GM23248 (cell line): ENCODE data around the gene MRPS18B. TPM values are rescaled to one million over a fixed set of nuclear protein-coding genes. Genes with fewer than 3 reads are reported as not detected.

ENCODE experiments used
- DNase-seq: peaks from one replicate; pipeline ENCODE4 v3.0.0-alpha.2; 2015
- H2AFZ ChIP-seq: fragments of 200-600 bp; sonication (generic); 2 replicates; pipeline ENCODE4 v1.6.1; 2016; ENCODE audit warnings: antibody characterized with exemption
- H3F3A ChIP-seq: fragments of 200-600 bp; sonication (generic); 2 replicates; pipeline ENCODE4 v1.6.1; 2016; ENCODE audit warnings: mild to moderate bottlenecking, antibody characterized with exemption, mixed run types; ENCODE audit not compliant: insufficient read depth
- H3K27ac ChIP-seq: fragments of 200-600 bp; sonication (generic); 2 replicates; pipeline ENCODE4 v1.5.1; 2016; ENCODE audit warnings: mild to moderate bottlenecking
- H3K27me3 ChIP-seq: fragments of 200-600 bp; sonication (generic); replicated peaks from 2 replicates; pipeline ENCODE4 v1.6.1; 2016; ENCODE audit warnings: mild to moderate bottlenecking; ENCODE audit not compliant: insufficient read depth
- H3K36me3 ChIP-seq: fragments of 200-600 bp; sonication (generic); 2 replicates; pipeline ENCODE4 v1.6.1; 2016; ENCODE audit warnings: low read depth, mild to moderate bottlenecking
- H3K4me1 ChIP-seq: fragments of 200-600 bp; sonication (generic); 2 replicates; pipeline ENCODE4 v1.6.1; 2016; ENCODE audit warnings: mild to moderate bottlenecking; ENCODE audit not compliant: insufficient read depth
- H3K4me2 ChIP-seq: fragments of 200-600 bp; sonication (generic); one replicate; pipeline ENCODE4 v1.6.1; 2016; ENCODE audit warnings: mild to moderate bottlenecking; ENCODE audit not compliant: unreplicated experiment
- H3K4me3 ChIP-seq: fragments of 200-600 bp; sonication (generic); 2 replicates; pipeline ENCODE4 v1.5.1; 2016; ENCODE audit warnings: mild to moderate bottlenecking
- H3K79me2 ChIP-seq: fragments of 200-600 bp; sonication (generic); 2 replicates; pipeline ENCODE4 v1.6.1; 2016; ENCODE audit warnings: mild to moderate bottlenecking; ENCODE audit not compliant: insufficient read depth
- H3K9ac ChIP-seq: fragments of 200-600 bp; sonication (generic); 2 replicates; pipeline ENCODE4 v1.6.1; 2016; ENCODE audit warnings: mild to moderate bottlenecking
- H3K9me2 ChIP-seq: fragments of 200-600 bp; sonication (generic); 2 replicates; pipeline ENCODE4 v1.6.1; 2016; ENCODE audit warnings: mixed run types, mild to moderate bottlenecking, moderate library complexity; ENCODE audit not compliant: insufficient read depth
- H3K9me3 ChIP-seq: fragments of 200-600 bp; sonication (generic); one replicate; pipeline ENCODE4 v1.6.1; 2017; ENCODE audit warnings: low read depth
- H4K20me1 ChIP-seq: fragments of 200-600 bp; sonication (generic); 2 replicates; pipeline ENCODE4 v1.6.0; 2016; ENCODE audit not compliant: insufficient read depth
- EZH2 ChIP-seq: fragments of 200-600 bp; sonication (generic); IDR thresholded peaks from 2 replicates; pipeline ENCODE4 v1.6.1; 2018; ENCODE audit warnings: antibody characterized with exemption, mild to moderate bottlenecking; ENCODE audit not compliant: insufficient read depth, poor library complexity, severe bottlenecking
- EZH2phosphoT487 ChIP-seq: fragments of 200-600 bp; sonication (generic); IDR thresholded peaks from 2 replicates; pipeline ENCODE4 v1.6.1; 2018; ENCODE audit warnings: antibody characterized with exemption, moderate library complexity, mild to moderate bottlenecking, low read depth; ENCODE audit not compliant: insufficient read depth
- WGBS, 2 experiments: methylation state at CpG; one replicate each; pipeline ENCODE4 v1.1.6; 2015 to 2017; ENCODE audit warnings: low lambda C conversion rate in 2 of 2, low coverage in 1 of 2; ENCODE audit errors: missing lambda C conversion rate in 2 of 2; 5-methylcytosine and 5-hydroxymethylcytosine counted together
- in situ Hi-C: fragments of 300-500 bp; cut with MboI; formaldehyde crosslinking; loops from 2 replicates; pipeline ENCODE4 v1.15.0; 2020
- polyA plus RNA-seq: library from polyadenylated mRNA; unstranded; fragments of >200 nt; fragmentation: Nextera tagmentation; extraction: Ambion mirVana; gene quantifications from 2 replicates; pipeline ENCODE4 v1.2.1, GENCODE V29; 2016
- total RNA-seq: library from RNA; depleted of rRNA; stranded (reverse); fragments of >200 nt; shearing (Covaris generic); gene quantifications from 2 replicates; pipeline ENCODE4 v1.2.3, GENCODE V29; 2014

The MRPS18B gene
- total and polyA plus RNA-seq, 2 experiments from 2014 or later = 41.4 to 59.2 TPM

DNA sequence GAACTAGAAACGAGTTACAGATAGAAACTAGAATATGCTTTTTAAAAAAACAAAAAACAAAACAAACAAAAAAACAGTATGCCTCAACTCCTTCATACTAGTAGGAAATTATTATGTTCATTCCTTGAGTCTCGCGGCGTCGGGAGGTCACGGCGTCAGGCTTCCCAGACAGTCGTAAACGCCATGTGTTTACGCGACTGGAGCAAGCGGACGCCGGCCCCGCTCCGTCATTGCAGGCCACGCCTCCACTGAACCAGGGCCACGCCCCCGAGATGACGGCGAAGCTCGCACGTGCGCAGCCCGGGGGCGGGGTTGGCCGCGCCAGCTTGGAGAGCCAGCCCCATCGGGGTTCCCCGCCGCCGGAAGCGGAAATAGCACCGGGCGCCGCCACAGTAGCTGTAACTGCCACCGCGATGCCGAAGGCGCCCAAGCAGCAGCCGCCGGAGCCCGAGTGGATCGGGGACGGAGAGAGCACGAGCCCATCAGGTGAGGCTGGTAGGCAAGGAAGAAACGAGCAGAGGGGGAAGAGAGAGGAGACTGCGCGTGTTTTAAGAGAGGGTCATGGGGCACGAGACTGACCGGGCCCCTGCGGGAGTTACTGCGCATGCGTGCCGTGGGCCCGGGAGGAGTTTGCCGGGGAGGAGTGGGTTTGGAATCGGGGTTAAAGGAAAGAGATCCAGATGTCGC, 46.4 kb upstream of the MRPS18B start, which contains the start of gene ABCF1:
TSS of gene ABCF1 (plus strand) at position 368 of the 687 bp plus-strand sequence. CDS start at position 414, 46 bp downstream.
- Histone ChIP-seq H3K4me2 (peak within 1 kb of the TSS; percentile 96), H3F3A (no peaks in the 10 kb centered on the region), H3K9me3 (no peaks in the 10 kb centered on the region), H3K27ac (peak within 1 kb of the TSS; percentile 88), H3K9ac (peak within 1 kb of the TSS; percentile 92), H3K9me2 (no peaks in the 10 kb centered on the region), H3K4me1 (peaks cover 21% of the 10 kb centered on the region), H3K27me3 (no peaks in the 10 kb centered on the region), H2AFZ (peak within 1 kb of the TSS; percentile 96), H3K79me2 (peaks cover 56% of the 10 kb centered on the region), H3K36me3 (no peaks in the 10 kb centered on the region), H4K20me1 (peaks cover 14% of the 10 kb centered on the region; the same call in 1 of the 2 replicates), H3K4me3 (peak within 1 kb of the TSS; percentile 88)
- TF ChIP-seq EZH2 = no peak
- no peak for TF ChIP-seq EZH2phosphoT487
- in situ Hi-C loops = no loop called here
- 0 to 1% methylated on average over 58 to 59 of the region's 59 CpGs for WGBS, 2 experiments
- peak; percentile 99 for DNase-seq

DNA sequence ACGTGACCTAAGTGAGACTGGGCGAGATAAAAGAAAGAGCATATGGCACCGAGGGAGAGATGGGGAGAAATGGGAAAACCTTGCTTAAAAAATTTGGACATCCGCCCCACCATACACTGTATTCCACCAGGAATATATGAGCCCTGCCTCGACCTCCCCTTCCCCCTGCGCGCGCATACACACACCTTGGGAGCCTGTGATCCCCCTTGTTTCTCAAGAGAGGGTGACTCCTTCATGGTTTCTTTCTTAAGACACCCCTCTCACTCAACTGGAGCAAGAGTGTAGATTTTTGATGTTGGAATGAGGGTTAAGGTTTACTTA, 45.9 kb upstream of the MRPS18B start:
- H3K79me2 ChIP-seq = peaks cover 61% of the 10 kb centered on the region
- peaks cover 21% of the 10 kb centered on the region for H3K4me1 ChIP-seq
- TF ChIP-seq EZH2phosphoT487 (no peak), EZH2 (no peak)
- no peak for DNase-seq
- peaks cover 14% of the 10 kb centered on the region; the same call in 1 of the 2 replicates for H4K20me1 ChIP-seq
- H3K9me2 ChIP-seq = no peaks in the 10 kb centered on the region
- H3K4me3 ChIP-seq = peak overlapping the region; percentile 88
- no peaks in the 10 kb centered on the region for H3K36me3 ChIP-seq
- no peaks in the 10 kb centered on the region for H3K27me3 ChIP-seq
- H3K4me2 ChIP-seq = peak overlapping the region; percentile 96
- no peaks in the 10 kb centered on the region for H3K9me3 ChIP-seq
- H2AFZ ChIP-seq = peak overlapping the region; percentile 96
- H3K27ac ChIP-seq = peak overlapping the region; percentile 88
- in situ Hi-C loops = no loop called here
- WGBS, 2 experiments = 1% methylated on average over 8 of the region's 8 CpGs
- peak overlapping the region; percentile 92 for H3K9ac ChIP-seq
- H3F3A ChIP-seq = no peaks in the 10 kb centered on the region

DNA sequence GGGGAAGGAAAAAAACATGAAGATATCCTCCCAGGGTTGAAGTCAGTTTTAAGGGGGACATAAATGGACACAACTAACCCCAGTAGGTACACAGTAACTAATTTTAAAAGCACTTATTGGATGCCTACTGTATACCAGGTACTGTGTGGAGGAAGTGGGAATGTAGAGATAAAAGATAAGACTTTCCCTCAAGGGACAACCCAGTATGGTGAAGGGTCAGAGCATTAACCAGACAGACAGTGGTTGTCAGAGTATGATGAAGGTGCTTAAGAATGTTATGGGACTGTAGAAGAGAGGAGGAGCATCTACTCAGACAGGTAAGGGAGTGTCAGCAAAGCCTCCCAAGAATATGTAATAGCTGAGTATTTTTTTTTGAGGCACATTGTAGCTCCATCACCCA, 45.5 kb upstream of the MRPS18B start:
- Histone ChIP-seq H3K36me3 (no peaks in the 10 kb centered on the region), H3K9me2 (no peaks in the 10 kb centered on the region), H3F3A (no peaks in the 10 kb centered on the region), H3K4me3 (peak overlapping the region; percentile 88), H2AFZ (no peak overlapping the region), H3K27ac (peak overlapping the region; percentile 88; the same call in 1 of the 2 replicates), H3K9me3 (no peaks in the 10 kb centered on the region), H3K79me2 (peaks cover 65% of the 10 kb centered on the region), H4K20me1 (peaks cover 14% of the 10 kb centered on the region; the same call in 1 of the 2 replicates), H3K9ac (peak overlapping the region; percentile 92), H3K4me2 (peak overlapping the region; percentile 96), H3K4me1 (peaks cover 21% of the 10 kb centered on the region), H3K27me3 (no peaks in the 10 kb centered on the region)
- in situ Hi-C loops = no loop called here
- TF ChIP-seq EZH2 (no peak), EZH2phosphoT487 (no peak)
- no peak for DNase-seq

- peaks cover 67% of the 10 kb centered on the region for H3K79me2 ChIP-seq
- H3K9me3 ChIP-seq = no peaks in the 10 kb centered on the region
- peak overlapping the region; percentile 96 for H3K4me2 ChIP-seq
- no peak overlapping the region for H2AFZ ChIP-seq
- no peaks in the 10 kb centered on the region for H3F3A ChIP-seq
- peak overlapping the region; percentile 9; the same call in 1 of the 2 replicates for H3K9ac ChIP-seq
- H3K9me2 ChIP-seq = no peaks in the 10 kb centered on the region
- peaks cover 7% of the 10 kb centered on the region; the same call in 1 of the 2 replicates for H3K36me3 ChIP-seq
- in situ Hi-C loops = no loop called here
- no peak overlapping the region for H3K27ac ChIP-seq
- peak overlapping the region; percentile 88; the same call in 1 of the 2 replicates for H3K4me3 ChIP-seq
- TF ChIP-seq EZH2phosphoT487 = no peak
- peaks cover 21% of the 10 kb centered on the region for H3K4me1 ChIP-seq
- peaks cover 14% of the 10 kb centered on the region; the same call in 1 of the 2 replicates for H4K20me1 ChIP-seq
- H3K27me3 ChIP-seq = no peaks in the 10 kb centered on the region
- DNase-seq = no peak
- WGBS, 2 experiments = 73% methylated on average over 4 of the region's 4 CpGs
These were observed 44.5 kb upstream of the MRPS18B start for GRCh38 chr6:30573113-30573512.
